Calu3 (cell line): ENCODE measurements around the gene GADD45B. TPM values are rescaled to one million over a fixed set of nuclear protein-coding genes. Genes with fewer than 3 reads are reported as not detected.

Experiments
- BruUV-seq: library from RNA; stranded (reverse); fragments of 400-500 nt; replicated peaks from 2 replicates; lab custom pipeline; 2021; lab: Mats Ljungman, UMichigan
- CTCF ChIA-PET: fragments of 300-600 bp; sonication (Branson Sonifier 250); formaldehyde crosslinking; loops from one replicate; lab custom pipeline; 2022; ENCODE audit warnings: antibody characterized with exemption; lab: Charles Lee
- DNase-seq: peaks from one replicate; pipeline ENCODE4 v3.0.0; 2022
- H3K27ac Mint-ChIP-seq: one replicate; pipeline ENCODE4 v1.8.0; 2022; ENCODE audit warnings: mixed read lengths; ENCODE audit not compliant: unreplicated experiment
- H3K27me3 Mint-ChIP-seq: one replicate; pipeline ENCODE4 v1.8.0; 2022; ENCODE audit warnings: mixed read lengths; ENCODE audit not compliant: unreplicated experiment
- H3K36me3 Mint-ChIP-seq: one replicate; pipeline ENCODE4 v1.8.0; 2022; ENCODE audit warnings: mild to moderate bottlenecking, moderate library complexity, mixed read lengths; ENCODE audit not compliant: insufficient read depth, unreplicated experiment
- H3K4me1 Mint-ChIP-seq: one replicate; pipeline ENCODE4 v1.8.0; 2022; ENCODE audit warnings: mild to moderate bottlenecking, low read depth, mixed read lengths; ENCODE audit not compliant: unreplicated experiment
- H3K4me3 Mint-ChIP-seq: one replicate; pipeline ENCODE4 v1.8.0; 2022; ENCODE audit warnings: mild to moderate bottlenecking, low read depth, moderate library complexity, mixed read lengths; ENCODE audit not compliant: unreplicated experiment
- H3K9me3 Mint-ChIP-seq: one replicate; pipeline ENCODE4 v1.8.0; 2022; ENCODE audit warnings: low read depth, mixed read lengths; ENCODE audit not compliant: unreplicated experiment
- CTCF ChIP-seq: fragments of 200-600 bp; IDR thresholded peaks from one replicate; pipeline ENCODE4 v1.8.0; 2022; ENCODE audit warnings: antibody characterized with exemption; ENCODE audit not compliant: unreplicated experiment
- intact Hi-C: fragments of 100-400 bp; cut with micrococcal nuclease; formaldehyde crosslinking; loops from one replicate; pipeline ENCODE4 v1.10.0; 2022; ENCODE audit not compliant: unreplicated experiment
- total RNA-seq: library from RNA; stranded (reverse); gene quantifications from 2 replicates; pipeline ENCODE4 v1.2.3, GENCODE V29; 2022

GADD45B gene
- total RNA-seq, 1 experiment from 2014 or later, result 36.5 TPM

GRCh38 chr19:2511570-2511969 lies 35.6 kb downstream of the GADD45B start:
- H3K4me3 Mint-ChIP-seq, result no peak overlapping the region
- no peaks in the 10 kb centered on the region for H3K27me3 Mint-ChIP-seq
- no peak for DNase-seq
- BruUV-seq, result no TSS peak
- intact Hi-C loops, result no loop called here
- peaks cover 4% of the 10 kb centered on the region for H3K36me3 Mint-ChIP-seq
- H3K4me1 Mint-ChIP-seq, result peaks cover 8% of the 10 kb centered on the region
- CTCF ChIA-PET, result no interaction called here
- TF ChIP-seq CTCF, result no peak
- no peaks in the 10 kb centered on the region for H3K9me3 Mint-ChIP-seq
- H3K27ac Mint-ChIP-seq, result no peak overlapping the region

- CTCF ChIA-PET, result interaction anchor here (0.6 kb wide), 1 partner anchor 39 kb away, joined by 3 read pairs; no protein-coding TSS in a partner anchor
These were observed 36.1 kb downstream of the GADD45B start for GRCh38 chr19:2511991-2512390.

GRCh38 chr19:2512523-2513431 lies 36.9 kb downstream of the GADD45B start:
- Mint-ChIP-seq H3K36me3 (peaks cover 4% of the 10 kb centered on the region), H3K27me3 (no peaks in the 10 kb centered on the region), H3K4me3 (no peak overlapping the region), H3K27ac (no peak overlapping the region), H3K9me3 (no peaks in the 10 kb centered on the region), H3K4me1 (peaks cover 5% of the 10 kb centered on the region)
- CTCF ChIA-PET, result interaction anchor here (0.6 kb wide), 1 partner anchor 40 kb away, joined by 3 read pairs; no protein-coding TSS in a partner anchor
- TF ChIP-seq CTCF, result no peak
- no TSS peak for BruUV-seq
- intact Hi-C loops, result no loop called here
- no peak for DNase-seq

More at GRCh38 chr19:2511991-2512390, 36.1 kb downstream of the GADD45B start:
- BruUV-seq, result no TSS peak
- TF ChIP-seq CTCF, result no peak
- Mint-ChIP-seq H3K4me1 (peaks cover 8% of the 10 kb centered on the region), H3K36me3 (peaks cover 4% of the 10 kb centered on the region), H3K27ac (no peak overlapping the region), H3K9me3 (no peaks in the 10 kb centered on the region), H3K4me3 (no peak overlapping the region), H3K27me3 (no peaks in the 10 kb centered on the region)
- no peak for DNase-seq
- intact Hi-C loops, result no loop called here

GRCh38 chr19:2514981-2515518 lies 39.1 kb downstream of the GADD45B start:
- DNase-seq, result no peak
- Mint-ChIP-seq H3K9me3 (no peaks in the 10 kb centered on the region), H3K27me3 (no peaks in the 10 kb centered on the region), H3K4me1 (no peaks in the 10 kb centered on the region), H3K27ac (no peak overlapping the region), H3K4me3 (no peak overlapping the region), H3K36me3 (peaks cover 4% of the 10 kb centered on the region)
- no TSS peak for BruUV-seq
- no peak for TF ChIP-seq CTCF
- CTCF ChIA-PET, result interaction anchor here (0.7 kb wide), 1 partner anchor 38 kb away, joined by 3 read pairs; no protein-coding TSS in a partner anchor
- intact Hi-C loops, result no loop called here
